ENCODE measurements around the gene TPCN2. TPM values are rescaled to one million over a fixed set of nuclear protein-coding genes. Genes with fewer than 3 reads are reported as not detected.

The TPCN2 gene
- total RNA-seq, 1 experiment from 2014 or later = 15.2 TPM

DNA sequence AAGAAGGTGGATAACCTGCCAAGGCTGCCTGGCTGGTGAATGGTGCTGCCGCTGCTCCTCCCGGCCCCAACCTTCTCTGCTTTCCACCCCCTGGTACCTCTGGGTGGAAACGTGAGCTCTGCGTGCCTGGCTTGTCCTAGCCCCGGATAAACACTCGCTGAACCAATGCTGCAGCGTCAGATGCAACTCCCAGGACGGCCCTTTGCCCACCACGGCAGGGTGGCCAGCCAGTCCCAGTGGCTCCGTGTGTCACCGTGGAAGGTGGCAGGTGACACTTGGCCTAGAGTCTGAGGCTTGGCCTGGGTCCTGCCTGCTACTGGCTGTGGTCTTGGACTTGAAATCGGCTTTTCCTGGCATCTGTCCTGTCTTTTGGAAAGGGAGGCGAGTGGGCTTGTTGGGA, 47.7 kb downstream of the TPCN2 start (continued):
- TF ChIP-seq, protein P1, sequence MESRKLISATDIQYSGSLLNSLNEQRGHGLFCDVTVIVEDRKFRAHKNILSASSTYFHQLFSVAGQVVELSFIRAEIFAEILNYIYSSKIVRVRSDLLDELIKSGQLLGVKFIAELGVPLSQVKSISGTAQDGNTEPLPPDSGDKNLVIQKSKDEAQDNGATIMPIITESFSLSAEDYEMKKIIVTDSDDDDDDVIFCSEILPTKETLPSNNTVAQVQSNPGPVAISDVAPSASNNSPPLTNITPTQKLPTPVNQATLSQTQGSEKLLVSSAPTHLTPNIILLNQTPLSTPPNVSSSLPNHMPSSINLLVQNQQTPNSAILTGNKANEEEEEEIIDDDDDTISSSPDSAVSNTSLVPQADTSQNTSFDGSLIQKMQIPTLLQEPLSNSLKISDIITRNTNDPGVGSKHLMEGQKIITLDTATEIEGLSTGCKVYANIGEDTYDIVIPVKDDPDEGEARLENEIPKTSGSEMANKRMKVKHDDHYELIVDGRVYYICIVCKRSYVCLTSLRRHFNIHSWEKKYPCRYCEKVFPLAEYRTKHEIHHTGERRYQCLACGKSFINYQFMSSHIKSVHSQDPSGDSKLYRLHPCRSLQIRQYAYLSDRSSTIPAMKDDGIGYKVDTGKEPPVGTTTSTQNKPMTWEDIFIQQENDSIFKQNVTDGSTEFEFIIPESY (IDR thresholded peaks at IDR 0.05; ENCODE audit: extremely low read depth, insufficient replicate concordance, low read length) = no peak

DNA sequence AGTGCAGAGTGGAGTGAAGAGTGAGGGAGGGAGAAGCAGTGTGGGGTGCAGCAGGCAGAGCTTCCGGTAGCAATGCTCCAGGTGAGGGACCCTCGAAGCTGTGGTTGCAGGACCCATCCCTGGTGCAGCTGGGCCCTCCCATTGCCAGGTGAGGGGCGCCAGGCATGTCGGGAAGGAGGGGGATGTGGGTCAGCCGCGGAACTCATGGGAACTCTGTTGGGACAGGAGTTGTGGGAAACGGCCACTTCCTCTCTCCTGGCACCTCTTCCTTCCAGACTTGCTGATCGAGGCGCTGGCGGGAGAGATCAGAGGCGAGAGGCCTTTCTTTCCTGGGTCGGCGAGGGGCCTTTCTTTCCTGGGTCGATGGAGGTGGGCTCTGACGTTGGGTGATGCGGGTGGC, 48.5 kb downstream of the TPCN2 start:
- BruUV-seq (replicated peaks) = no TSS peak
- no peaks in the 10 kb centered on the region for H3K9me3 ChIP-seq (ENCODE audit: control insufficient read depth in 1 of 2, insufficient read depth in 1 of 2, low read depth in 1 of 2, low read length in 2 of 2)
- peaks cover 15 to 24% of the 10 kb centered on the region in 2 experiments for H3K4me1 ChIP-seq (ENCODE audit: control insufficient read depth in 1 of 2, insufficient read depth in 2 of 2, low read length in 2 of 2)
- intact Hi-C loops (cut with micrococcal nuclease) = no loop called here
- POLR2A ChIA-PET = no interaction called here
- no peak for TF ChIP-seq EGR1 (IDR thresholded peaks at IDR 0.05; ENCODE audit: low read depth)
- DNase-seq (ENCODE audit: low read depth, low spot score) = no peak
- H2AFZ ChIP-seq (ENCODE audit: low read depth, low read length, poor library complexity, severe bottlenecking) = no peak overlapping the region
- no peaks in the 10 kb centered on the region for H3K36me3 ChIP-seq (ENCODE audit: control insufficient read depth in 1 of 2, insufficient read depth in 2 of 2, low read length in 2 of 2)
- H3K4me3 ChIP-seq (replicated peaks in 1 of 2; ENCODE audit: low read depth in 1 of 2, low read length in 2 of 2) = no peak overlapping the region
- no peaks in the 10 kb centered on the region for H3K79me2 ChIP-seq (ENCODE audit: insufficient read depth, low read length)
- H3K9me2 ChIP-seq (ENCODE audit: insufficient read depth) = no peaks in the 10 kb centered on the region
- H4K20me1 ChIP-seq (ENCODE audit: insufficient read depth) = no peaks in the 10 kb centered on the region
- CTCF ChIA-PET = no interaction called here
- H3K9ac ChIP-seq (ENCODE audit: low read length) = no peak overlapping the region
- H3K4me2 ChIP-seq (ENCODE audit: low read length) = no peak overlapping the region
- H3K27ac ChIP-seq (ENCODE audit: low read depth, low read length) = no peak overlapping the region
- no peaks in the 10 kb centered on the region for H3K27me3 ChIP-seq (ENCODE audit: insufficient read depth, low read length)
- RAD21 ChIA-PET (ENCODE audit: low non-redundant PET in 1 of 2, low total read pairs in 2 of 2, uncharacterized antibody in 2 of 2, unreplicated experiment in 2 of 2) = no interaction called here
- ATAC-seq = no peak

DNA sequence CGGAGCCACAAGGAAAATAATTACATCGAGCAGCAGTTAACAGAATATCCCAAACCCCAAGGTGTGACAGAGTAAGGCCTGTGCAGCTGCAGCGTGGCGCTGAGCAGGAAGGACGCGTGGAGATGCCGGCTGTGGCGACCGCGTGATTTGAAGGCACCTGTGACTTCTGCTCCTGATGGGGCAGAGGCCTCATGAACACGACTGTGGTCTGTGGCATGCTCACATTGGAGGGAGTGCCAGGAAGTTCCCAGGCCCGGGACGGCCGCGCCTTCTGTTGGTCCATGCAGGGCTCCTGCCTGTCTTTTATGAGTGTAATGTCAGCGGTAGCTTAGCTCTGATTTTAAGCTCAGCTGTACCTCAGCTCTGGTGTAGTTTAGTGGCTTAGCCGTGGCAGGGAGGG, 50.4 kb downstream of the TPCN2 start:
- Histone ChIP-seq H3K79me2 (ENCODE audit: insufficient read depth, low read length) (no peaks in the 10 kb centered on the region), H3K4me2 (ENCODE audit: low read length) (no peak overlapping the region), H3K27me3 (ENCODE audit: insufficient read depth, low read length) (no peaks in the 10 kb centered on the region), H2AFZ (ENCODE audit: low read depth, low read length, poor library complexity, severe bottlenecking) (no peak overlapping the region), H4K20me1 (ENCODE audit: insufficient read depth) (no peaks in the 10 kb centered on the region), H3K9me2 (ENCODE audit: insufficient read depth) (no peaks in the 10 kb centered on the region), H3K4me3 (replicated peaks in 1 of 2; ENCODE audit: low read depth in 1 of 2, low read length in 2 of 2) (no peak overlapping the region), H3K9ac (ENCODE audit: low read length) (no peak overlapping the region), H3K4me1 (ENCODE audit: control insufficient read depth in 1 of 2, insufficient read depth in 2 of 2, low read length in 2 of 2) (peaks cover 10 to 25% of the 10 kb centered on the region in 2 experiments), H3K9me3 (ENCODE audit: control insufficient read depth in 1 of 2, insufficient read depth in 1 of 2, low read depth in 1 of 2, low read length in 2 of 2) (no peaks in the 10 kb centered on the region), H3K27ac (ENCODE audit: low read depth, low read length) (no peak overlapping the region), H3K36me3 (ENCODE audit: control insufficient read depth in 1 of 2, insufficient read depth in 2 of 2, low read length in 2 of 2) (no peaks in the 10 kb centered on the region)
- intact Hi-C loops (cut with micrococcal nuclease) = no loop called here
- POLR2A ChIA-PET = no interaction called here
- DNase-seq (ENCODE audit: low read depth, low spot score) (no peak), ATAC-seq (no peak)
- RAD21 ChIA-PET (ENCODE audit: low non-redundant PET in 1 of 2, low total read pairs in 2 of 2, uncharacterized antibody in 2 of 2, unreplicated experiment in 2 of 2) = no interaction called here
- CTCF ChIA-PET = no interaction called here
- BruUV-seq (replicated peaks) = no TSS peak
- TF ChIP-seq RAD21 (IDR thresholded peaks at IDR 0.05; ENCODE audit: low read depth) = no peak
- TF ChIP-seq, protein P1 (IDR thresholded peaks at IDR 0.05; ENCODE audit: extremely low read depth, insufficient replicate concordance, low read length) = no peak
- TF ChIP-seq ZFX (IDR thresholded peaks at IDR 0.05) = no peak
- no peak for TF ChIP-seq CBX3 (IDR thresholded peaks at IDR 0.05; ENCODE audit: low read depth)
- no peak for TF ChIP-seq EGR1 (IDR thresholded peaks at IDR 0.05; ENCODE audit: low read depth)
- TF ChIP-seq JUND (IDR thresholded peaks at IDR 0.05) = no peak
- TF ChIP-seq EZH2phosphoT487 (IDR thresholded peaks at IDR 0.05; ENCODE audit: borderline replicate concordance) = no peak
- no peak for TF ChIP-seq SIN3A (IDR thresholded peaks at IDR 0.05; ENCODE audit: low read depth)
- no peak for TF ChIP-seq ATF3 (IDR thresholded peaks at IDR 0.05)
- no peak for TF ChIP-seq SRF (IDR thresholded peaks at IDR 0.05; ENCODE audit: low read depth)
- no peak for TF ChIP-seq CEBPB (IDR thresholded peaks at IDR 0.05; ENCODE audit: low read depth)
- no peak for TF ChIP-seq YY1 (IDR thresholded peaks at IDR 0.05; ENCODE audit: extremely low read depth, insufficient replicate concordance, low read depth, low read length)
- TF ChIP-seq EZH2 (IDR thresholded peaks at IDR 0.05) = no peak
